A549 (cell line): ENCODE results near the gene TRIM54. TPM values are rescaled to one million over a fixed set of nuclear protein-coding genes. Genes with fewer than 3 reads are reported as not detected.

Experiments
- ATAC-seq, 2 experiments: fragments of 200-7000 bp in 1 of 2; fragments of >200 bp in 1 of 2; cut with Nextera tagmentation in 1 of 2; cut with Tn5 transposase in 1 of 2; 3 replicates each; pipeline versions ENCODE4 v1.8.0 to v1.9.1; 2018 to 2020; ENCODE audit warnings: mild to moderate bottlenecking in 1 of 2, moderate library complexity in 1 of 2
- CTCF ChIA-PET: fragments of 300-600 bp; sonication (Branson Sonifier 250); formaldehyde crosslinking; extraction: SDS; loops from one replicate; lab custom pipeline; 2021; ENCODE audit warnings: antibody characterized with exemption, inconsistent platforms; lab: Yijun Ruan, JAX
- POLR2A ChIA-PET: fragments of 350-600 bp; formaldehyde crosslinking; extraction: SDS; loops from one replicate; lab custom pipeline; 2021; ENCODE audit warnings: antibody characterized with exemption, inconsistent platforms; lab: Yijun Ruan, JAX
- DNase-seq, 2 experiments: peaks; one replicate each; pipeline versions ENCODE4 v3.0.0 to v3.0.0-alpha.2; 2011 to 2016; ENCODE audit warnings: low read depth in 1 of 2, low spot score in 1 of 2
- FAIRE-seq: peaks from 2 replicates; lab custom pipeline; 2011; peaks lifted over from hg19 to GRCh38; lab: Jason Lieb, UNC
- H3K27ac ChIP-seq, 2 experiments: fragments of >200 bp; sonication (Bioruptor Twin); formaldehyde crosslinking; 3 replicates each; pipeline ENCODE4 v1.5.1; 2016 to 2017
- H3K4me1 ChIP-seq: fragments of >200 bp; sonication (Bioruptor Twin); formaldehyde crosslinking; 3 replicates; pipeline ENCODE4 v1.6.1; 2016
- H3K4me2 ChIP-seq: fragments of >200 bp; sonication (Bioruptor Twin); formaldehyde crosslinking; 3 replicates; pipeline ENCODE4 v1.6.1; 2016
- H3K4me3 ChIP-seq: fragments of >200 bp; sonication (Bioruptor Twin); formaldehyde crosslinking; 3 replicates; pipeline ENCODE4 v1.5.1; 2016
- H3K9me3 ChIP-seq: fragments of >200 bp; sonication (Bioruptor Twin); formaldehyde crosslinking; 3 replicates; pipeline ENCODE4 v1.6.1; 2016
- BHLHE40 ChIP-seq: IDR thresholded peaks from 2 replicates; pipeline ENCODE4 v1.6.1; 2012; ENCODE audit warnings: low read depth, low read length, inconsistent platforms
- CBX2 ChIP-seq: fragments of 200-600 bp; sonication (generic); IDR thresholded peaks from 2 replicates; pipeline ENCODE4 v1.6.1; 2016; ENCODE audit warnings: low read depth, mild to moderate bottlenecking, borderline replicate concordance
- CBX8 ChIP-seq: fragments of 200-600 bp; sonication (generic); IDR thresholded peaks from 2 replicates; pipeline ENCODE4 v1.6.1; 2016
- CEBPB ChIP-seq, 2 experiments: fragments of >200 bp in 1 of 2; sonication (Bioruptor Twin) in 1 of 2; formaldehyde crosslinking in 1 of 2; IDR thresholded peaks; 2 replicates each; pipeline ENCODE4 v1.6.1; 2012 to 2016
- CHD4 ChIP-seq: fragments of 200-600 bp; sonication (generic); IDR thresholded peaks from 2 replicates; pipeline ENCODE4 v1.6.1; 2016; ENCODE audit warnings: antibody characterized with exemption, mild to moderate bottlenecking, borderline replicate concordance
- EHF ChIP-seq: fragments of 250-450 bp; sonication (Bioruptor Pico); IDR thresholded peaks from 2 replicates; pipeline ENCODE4 v1.5.0; 2020; ENCODE audit warnings: mild to moderate bottlenecking
- ESRRA ChIP-seq: fragments of 150-350 bp; IDR thresholded peaks from 2 replicates; pipeline ENCODE4 v1.6.1; 2014; ENCODE audit warnings: mild to moderate bottlenecking, low read length, borderline replicate concordance
- FOSB ChIP-seq: fragments of 250-450 bp; sonication (Bioruptor Pico); IDR thresholded peaks from 2 replicates; pipeline ENCODE4 v1.5.0; 2020; ENCODE audit warnings: mild to moderate bottlenecking, moderate library complexity
- FOSL2 ChIP-seq, 2 experiments: fragments of 450-650 bp in 1 of 2; fragments of >200 bp in 1 of 2; sonication (Bioruptor Twin) in 1 of 2; formaldehyde crosslinking; IDR thresholded peaks; 2 replicates each; pipeline versions ENCODE4 v1.5.0 to v1.6.1; 2016 to 2020; ENCODE audit warnings: mild to moderate bottlenecking in 1 of 2, moderate library complexity in 1 of 2
- HEYL ChIP-seq: fragments of 250-450 bp; sonication (Bioruptor Pico); IDR thresholded peaks from 2 replicates; pipeline ENCODE4 v1.8.0; 2021; ENCODE audit warnings: mild to moderate bottlenecking, moderate library complexity
- HOXB13 ChIP-seq: fragments of 250-450 bp; sonication (Bioruptor Pico); IDR thresholded peaks from 2 replicates; pipeline ENCODE4 v1.5.0; 2020; ENCODE audit warnings: low read depth, mild to moderate bottlenecking, moderate library complexity
- HOXB5 ChIP-seq: fragments of 250-450 bp; sonication (Bioruptor Pico); IDR thresholded peaks from 2 replicates; pipeline ENCODE4 v1.5.0; 2020; ENCODE audit warnings: mild to moderate bottlenecking, moderate library complexity
- JUN ChIP-seq, 2 experiments: fragments of >200 bp; sonication (Bioruptor Twin); formaldehyde crosslinking; IDR thresholded peaks; 2 replicates in 1 of 2; 3 replicates in 1 of 2; pipeline ENCODE4 v1.6.1; 2016 to 2017
- JUNB ChIP-seq: fragments of >200 bp; sonication (Bioruptor Twin); formaldehyde crosslinking; IDR thresholded peaks from 2 replicates; pipeline ENCODE4 v1.6.1; 2016
- MAZ ChIP-seq: fragments of 150-350 bp; IDR thresholded peaks from 2 replicates; pipeline ENCODE4 v1.6.1; 2014; ENCODE audit warnings: antibody characterized with exemption, low read depth, low read length, borderline replicate concordance
- MYC ChIP-seq: IDR thresholded peaks from 2 replicates; pipeline ENCODE4 v1.6.1; 2012; ENCODE audit warnings: mild to moderate bottlenecking, inconsistent platforms, low read length, improper control_type of control experiment, borderline replicate concordance
- RARB ChIP-seq: fragments of 250-450 bp; sonication (Bioruptor Pico); IDR thresholded peaks from 2 replicates; pipeline ENCODE4 v1.8.0; 2021; ENCODE audit warnings: mild to moderate bottlenecking, moderate library complexity
- SREBF2 ChIP-seq: fragments of 450-650 bp; IDR thresholded peaks from 2 replicates; pipeline ENCODE4 v1.6.1; 2014; ENCODE audit warnings: mild to moderate bottlenecking, moderate library complexity
- TP53 ChIP-seq: fragments of 250-450 bp; sonication (Bioruptor Pico); IDR thresholded peaks from 2 replicates; pipeline ENCODE4 v1.5.0; 2021; ENCODE audit warnings: mild to moderate bottlenecking, moderate library complexity
- ZFP36 ChIP-seq: fragments of 450-650 bp; IDR thresholded peaks from 2 replicates; pipeline ENCODE4 v1.6.1; 2014; ENCODE audit warnings: borderline replicate concordance; ENCODE audit not compliant: partially characterized antibody
- ZSCAN20 ChIP-seq: fragments of 250-450 bp; sonication (Bioruptor Pico); IDR thresholded peaks from 2 replicates; pipeline ENCODE4 v1.8.0; 2022; ENCODE audit warnings: mild to moderate bottlenecking, moderate library complexity
- WGBS: methylation state at CpG from one replicate; pipeline ENCODE4 v1.1.6; 2017; ENCODE audit errors: missing lambda C conversion rate; 5-methylcytosine and 5-hydroxymethylcytosine counted together
- polyA plus RNA-seq, 4 experiments: library from polyadenylated mRNA; depleted of rRNA in 3 of 4; stranded (reverse); fragments of >200 nt; fragmentation: RNase III in 1 of 4; extraction: RNeasy Plus Mini Kit Qiagen cat#74134 plus additional on column Dnase treatment in 1 of 4; gene quantifications; 2 replicates in 3 of 4; 3 replicates in 1 of 4; pipeline ENCODE4 v1.2.3, GENCODE V29; 2011 to 2017
- TF ChIP-seq, protein P1 (sequence below): fragments of 150-350 bp; IDR thresholded peaks from 2 replicates; pipeline ENCODE4 v1.6.1; 2014; ENCODE audit warnings: low read depth, mild to moderate bottlenecking, low read length
- TF ChIP-seq, protein P2 (sequence below): IDR thresholded peaks from 2 replicates; pipeline ENCODE4 v1.6.1; 2012
- TF ChIP-seq, protein P3 (sequence below): fragments of 250-450 bp; sonication (Bioruptor Pico); IDR thresholded peaks from 2 replicates; pipeline ENCODE4 v1.5.0; 2021; ENCODE audit warnings: mild to moderate bottlenecking, moderate library complexity, borderline replicate concordance

The TRIM54 gene
- polyA plus RNA-seq, 2 of the 4 experiments (the other 2 are of a cell fraction) = 0.13 to 0.14 TPM

DNA sequence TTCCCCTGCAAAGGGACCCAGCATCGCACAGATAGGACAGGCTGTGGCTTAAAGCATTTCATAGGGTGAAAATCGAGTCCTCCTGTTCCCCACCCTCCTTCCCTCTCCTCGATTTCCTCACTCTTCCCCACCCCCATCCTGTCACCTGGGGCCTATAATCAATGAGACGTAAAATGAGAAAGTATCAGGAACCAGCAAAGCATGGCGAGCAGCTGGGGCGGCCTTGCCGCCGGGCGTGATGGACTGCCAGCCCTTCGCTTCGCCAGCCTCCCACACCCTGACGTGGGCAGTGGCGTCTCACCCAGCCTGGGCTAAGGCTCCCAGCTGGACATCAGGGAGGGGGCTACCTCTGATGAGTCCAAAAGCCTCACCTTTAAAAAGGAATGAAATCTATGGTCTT is 30.5 kb upstream of the TRIM54 start:
- DNase-seq = no peak
- Histone ChIP-seq H3K4me2 (no peak overlapping the region), H3K9me3 (no peaks in the 10 kb centered on the region), H3K4me3 (no peak overlapping the region), H3K27ac (no peak overlapping the region), H3K4me1 (peaks cover 22% of the 10 kb centered on the region)
- POLR2A ChIA-PET = no interaction called here
- TF ChIP-seq SREBF2 = no peak
- TF ChIP-seq ESRRA = no peak
- no peak for TF ChIP-seq MAZ
- TF ChIP-seq JUN (IDR thresholded peaks at IDR 0.05) = no peak
- TF ChIP-seq FOSL2 (IDR thresholded peaks at IDR 0.05) = no peak
- TF ChIP-seq FOSL2 (CRISPR knock-in tag; IDR thresholded peaks at IDR 0.05) = no peak
- TF ChIP-seq TP53 (CRISPR knock-in tag) = no peak
- no peak for TF ChIP-seq EHF
- TF ChIP-seq FOSB (CRISPR knock-in tag) = no peak
- TF ChIP-seq HOXB13 (CRISPR knock-in tag) = no peak
- TF ChIP-seq, protein P1, sequence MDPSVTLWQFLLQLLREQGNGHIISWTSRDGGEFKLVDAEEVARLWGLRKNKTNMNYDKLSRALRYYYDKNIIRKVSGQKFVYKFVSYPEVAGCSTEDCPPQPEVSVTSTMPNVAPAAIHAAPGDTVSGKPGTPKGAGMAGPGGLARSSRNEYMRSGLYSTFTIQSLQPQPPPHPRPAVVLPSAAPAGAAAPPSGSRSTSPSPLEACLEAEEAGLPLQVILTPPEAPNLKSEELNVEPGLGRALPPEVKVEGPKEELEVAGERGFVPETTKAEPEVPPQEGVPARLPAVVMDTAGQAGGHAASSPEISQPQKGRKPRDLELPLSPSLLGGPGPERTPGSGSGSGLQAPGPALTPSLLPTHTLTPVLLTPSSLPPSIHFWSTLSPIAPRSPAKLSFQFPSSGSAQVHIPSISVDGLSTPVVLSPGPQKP = no peak
- no peak for TF ChIP-seq HOXB5
- no peak for TF ChIP-seq CEBPB (IDR thresholded peaks at IDR 0.05)
- no peak for TF ChIP-seq CBX2
- no peak for TF ChIP-seq JUNB
- CTCF ChIA-PET = interaction anchor here (0.5 to 16.3 kb wide), 11 partner anchors 13 to 165 kb away, joined by 3 to 205 read pairs (median 5); partner anchors contain the start of genes DNAJC5G and TRIM54
- no peak for ATAC-seq
- FAIRE-seq = no peak
- 79% methylated on average over 12 of the region's 13 CpGs for WGBS

DNA sequence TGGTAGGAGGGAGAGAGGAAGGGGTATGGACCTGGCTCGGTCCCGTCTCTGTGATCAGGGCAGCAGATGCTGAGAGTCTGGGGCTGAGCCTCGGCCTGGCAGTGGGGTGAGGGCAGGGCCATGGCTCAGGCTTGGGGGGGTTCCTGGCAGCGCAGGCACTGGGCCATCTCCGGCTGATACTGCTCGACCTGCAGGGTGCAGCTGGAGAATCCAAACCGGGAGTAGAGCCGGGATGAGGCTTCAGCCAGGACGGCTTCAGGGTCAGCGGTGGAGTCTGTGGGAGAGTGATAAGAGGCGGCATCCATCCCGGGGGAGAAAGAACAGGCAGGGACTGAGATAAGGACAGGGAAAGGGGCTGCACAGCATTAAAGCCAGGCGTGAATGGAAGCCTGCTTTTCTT is 27.0 kb upstream of the TRIM54 start:
- FAIRE-seq (no peak), ATAC-seq (peak; percentile 5 to 14; a peak in 3 of 6 replicates), DNase-seq (no peak)
- CTCF ChIA-PET = interaction anchor here (4.4 to 16.3 kb wide), 2 partner anchors 10 to 25 kb away, joined by 27 to 205 read pairs; partner anchors contain the start of genes DNAJC5G and TRIM54
- Histone ChIP-seq H3K27ac (no peak overlapping the region), H3K9me3 (no peaks in the 10 kb centered on the region), H3K4me1 (peaks cover 10% of the 10 kb centered on the region), H3K4me2 (no peak overlapping the region), H3K4me3 (no peak overlapping the region)
- WGBS = 63% methylated on average over 13 of the region's 13 CpGs
- TF ChIP-seq ZFP36 = no peak
- TF ChIP-seq ZSCAN20 (CRISPR knock-in tag) = no peak
- TF ChIP-seq CBX2 = no peak
- no peak for TF ChIP-seq BHLHE40
- TF ChIP-seq CHD4 = no peak
- TF ChIP-seq RARB (CRISPR knock-in tag) = no peak
- TF ChIP-seq HOXB13 (CRISPR knock-in tag) = no peak
- TF ChIP-seq MYC = no peak
- TF ChIP-seq, protein P2, sequence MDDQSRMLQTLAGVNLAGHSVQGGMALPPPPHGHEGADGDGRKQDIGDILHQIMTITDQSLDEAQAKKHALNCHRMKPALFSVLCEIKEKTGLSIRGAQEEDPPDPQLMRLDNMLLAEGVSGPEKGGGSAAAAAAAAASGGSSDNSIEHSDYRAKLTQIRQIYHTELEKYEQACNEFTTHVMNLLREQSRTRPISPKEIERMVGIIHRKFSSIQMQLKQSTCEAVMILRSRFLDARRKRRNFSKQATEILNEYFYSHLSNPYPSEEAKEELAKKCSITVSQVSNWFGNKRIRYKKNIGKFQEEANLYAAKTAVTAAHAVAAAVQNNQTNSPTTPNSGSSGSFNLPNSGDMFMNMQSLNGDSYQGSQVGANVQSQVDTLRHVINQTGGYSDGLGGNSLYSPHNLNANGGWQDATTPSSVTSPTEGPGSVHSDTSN = no peak
- TF ChIP-seq CBX8 = no peak
- no peak for TF ChIP-seq FOSL2 (IDR thresholded peaks at IDR 0.05)
- no peak for TF ChIP-seq FOSL2 (CRISPR knock-in tag; IDR thresholded peaks at IDR 0.05)
- no peak for TF ChIP-seq FOSB (CRISPR knock-in tag)
- TF ChIP-seq, protein P3, sequence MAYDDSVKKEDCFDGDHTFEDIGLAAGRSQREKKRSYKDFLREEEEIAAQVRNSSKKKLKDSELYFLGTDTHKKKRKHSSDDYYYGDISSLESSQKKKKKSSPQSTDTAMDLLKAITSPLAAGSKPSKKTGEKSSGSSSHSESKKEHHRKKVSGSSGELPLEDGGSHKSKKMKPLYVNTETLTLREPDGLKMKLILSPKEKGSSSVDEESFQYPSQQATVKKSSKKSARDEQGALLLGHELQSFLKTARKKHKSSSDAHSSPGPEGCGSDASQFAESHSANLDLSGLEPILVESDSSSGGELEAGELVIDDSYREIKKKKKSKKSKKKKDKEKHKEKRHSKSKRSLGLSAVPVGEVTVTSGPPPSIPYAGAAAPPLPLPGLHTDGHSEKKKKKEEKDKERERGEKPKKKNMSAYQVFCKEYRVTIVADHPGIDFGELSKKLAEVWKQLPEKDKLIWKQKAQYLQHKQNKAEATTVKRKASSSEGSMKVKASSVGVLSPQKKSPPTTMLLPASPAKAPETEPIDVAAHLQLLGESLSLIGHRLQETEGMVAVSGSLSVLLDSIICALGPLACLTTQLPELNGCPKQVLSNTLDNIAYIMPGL (CRISPR knock-in tag) = no peak
- no peak for TF ChIP-seq HEYL (CRISPR knock-in tag)
- POLR2A ChIA-PET = no interaction called here
